Medulla oblongata (tissue), 1 donor: Measurements from ENCODE around the gene ELFN2.

Experiments
- DNase-seq: peaks from one replicate; pipeline ENCODE4 v3.0.0-alpha.2; 2015; ENCODE audit errors: extremely low spot score

ELFN2 gene

GRCh38 chr22:37386441-37386840, 40.8 kb downstream of the ELFN2 start:
- no peak for DNase-seq

- no peak for DNase-seq
These were observed 42.6 kb downstream of the ELFN2 start for GRCh38 chr22:37384691-37385090.

- no peak for DNase-seq
These were observed 43.9 kb downstream of the ELFN2 start for GRCh38 chr22:37383341-37383740.

- no peak for DNase-seq
These were observed 45.8 kb downstream of the ELFN2 start for GRCh38 chr22:37381489-37381888.

- DNase-seq, result no peak
These were observed 47.6 kb downstream of the ELFN2 start for GRCh38 chr22:37379722-37380121.

- DNase-seq, result no peak
These were observed 48.2 kb downstream of the ELFN2 start for GRCh38 chr22:37379085-37379484.

- no peak for DNase-seq
These were observed 48.6 kb downstream of the ELFN2 start for GRCh38 chr22:37378642-37379058.

GRCh38 chr22:37377927-37378326, 49.4 kb downstream of the ELFN2 start:
- DNase-seq, result no peak

GRCh38 chr22:37377138-37377537, 50.1 kb downstream of the ELFN2 start:
- no peak for DNase-seq

GRCh38 chr22:37376643-37377042, 50.6 kb downstream of the ELFN2 start:
- no peak for DNase-seq

GRCh38 chr22:37375801-37376200, 51.5 kb downstream of the ELFN2 start:
- no peak for DNase-seq

- no peak for DNase-seq
These were observed 52.7 kb downstream of the ELFN2 start for GRCh38 chr22:37374571-37374970.

- no peak for DNase-seq
These were observed 53.8 kb downstream of the ELFN2 start for GRCh38 chr22:37373451-37373850.

GRCh38 chr22:37371911-37372310, 55.4 kb downstream of the ELFN2 start:
- no peak for DNase-seq

- DNase-seq, result no peak
These were observed 55.8 kb downstream of the ELFN2 start for GRCh38 chr22:37371491-37371890.

- peak; percentile 20 for DNase-seq
These were observed 56.8 kb downstream of the ELFN2 start for GRCh38 chr22:37370306-37370979.

GRCh38 chr22:37369483-37369882, 57.8 kb downstream of the ELFN2 start:
- DNase-seq, result no peak

- DNase-seq, result no peak
These were observed 59.2 kb downstream of the ELFN2 start for GRCh38 chr22:37368058-37368457.

GRCh38 chr22:37366601-37367000, 60.7 kb downstream of the ELFN2 start:
- DNase-seq, result no peak

GRCh38 chr22:37365950-37366349, 61.3 kb downstream of the ELFN2 start:
- DNase-seq, result no peak

GRCh38 chr22:37363261-37363992, 63.9 kb downstream of the ELFN2 start:
- DNase-seq, result no peak

- no peak for DNase-seq
These were observed 64.7 kb downstream of the ELFN2 start for GRCh38 chr22:37362621-37363020.

- no peak for DNase-seq
These were observed 68.4 kb downstream of the ELFN2 start for GRCh38 chr22:37358917-37359316.
